Thyroid gland (tissue), 4 donors: Measurements from ENCODE around the gene FAM131C. TPM values are rescaled to one million over a fixed set of nuclear protein-coding genes. Genes with fewer than 3 reads are reported as not detected.
A peak's percentile ranks its signal among the peaks of the same experiment; 100 is the strongest.
"Not testable (repeated sequence)": the region's sequence is repeated elsewhere in the genome, so short reads cannot be mapped to it uniquely, and the experiment has no call there.

Experiments used
- DNase-seq, 2 donors: peaks; one replicate each; pipeline ENCODE4 v3.0.0-alpha.2; 2019
- H3K27ac ChIP-seq, 3 donors: fragments of 200-600 bp; sonication (generic); 1 replicate in 2 of 3; 2 replicates in 1 of 3; pipeline ENCODE4 v1.5.1; 2016 to 2019; ENCODE audit warnings: mild to moderate bottlenecking in 1 of 3, moderate library complexity in 1 of 3
- H3K27me3 ChIP-seq: fragments of 200-600 bp; sonication (generic); one replicate; pipeline ENCODE4 v1.5.1; 2019
- H3K36me3 ChIP-seq, 2 donors: fragments of 200-600 bp; sonication (generic); one replicate each; pipeline ENCODE4 v1.5.1; 2016 to 2019
- H3K4me1 ChIP-seq, 2 donors: fragments of 200-600 bp; sonication (generic); one replicate each; pipeline ENCODE4 v1.5.1; 2017 to 2019
- H3K4me3 ChIP-seq, 3 donors: fragments of 200-600 bp; sonication (generic); replicated peaks in 1 of 3; 1 replicate in 2 of 3; 2 replicates in 1 of 3; pipeline ENCODE4 v1.5.1; 2016; ENCODE audit warnings: mild to moderate bottlenecking in 1 of 3
- H3K9me3 ChIP-seq: fragments of 200-600 bp; sonication (generic); one replicate; pipeline ENCODE4 v1.5.1; 2017
- CTCF ChIP-seq, 6 experiments: fragments of 200-600 bp in 3 of 6; fragments of 450-650 bp in 3 of 6; sonication (generic) in 3 of 6; IDR thresholded peaks; one replicate each; pipeline ENCODE4 v1.5.1; 2016 to 2019; ENCODE audit warnings: antibody characterized with exemption in 6 of 6, mild to moderate bottlenecking in 2 of 6, inconsistent platforms in 1 of 6, moderate library complexity in 1 of 6
- POLR2A ChIP-seq, 2 donors: fragments of 450-650 bp; IDR thresholded peaks; one replicate each; pipeline ENCODE4 v1.6.1; 2017; ENCODE audit warnings: antibody characterized with exemption in 2 of 2, mild to moderate bottlenecking in 2 of 2, moderate library complexity in 1 of 2
- WGBS, 2 donors: methylation state at CpG; one replicate each; pipeline ENCODE4 v1.1.5; 2017; 5-methylcytosine and 5-hydroxymethylcytosine counted together
- intact Hi-C: fragments of 100-400 bp; cut with DNase I; formaldehyde crosslinking; loops from one replicate; pipeline ENCODE4 v1.15.1; 2023
- total RNA-seq, 4 donors: library from RNA; depleted of rRNA; stranded (reverse); fragments of >200 nt; gene quantifications; one replicate each; pipeline ENCODE4 v1.2.3, GENCODE V29; 2016

Gene FAM131C
- total RNA-seq, 4 donors from 2014 or later: 0.42 to 2.7 (median 1.5) TPM

GRCh38 chr1:16043521-16043920, 29.9 kb downstream of the FAM131C start, which contains the start of gene CLCNKB:
Gene CLCNKB, plus strand, starts transcription at chr1:16043782. Its CDS starts 711 bp downstream, at chr1:16044493.
- Histone ChIP-seq H3K27me3 (no peaks in the 10 kb centered on the region), H3K9me3 (no peaks in the 10 kb centered on the region), H3K4me1 (peaks cover 7 to 12% of the 10 kb centered on the region in 2 donors), H3K27ac (peak within 1 kb of the TSS; percentile 52 to 76 (median 56)), H3K36me3 (no peaks in the 10 kb centered on the region), H3K4me3 (no peak within 1 kb of the TSS)
- TF ChIP-seq CTCF (IDR thresholded peaks at IDR 0.05) (no peak), POLR2A (IDR thresholded peaks at IDR 0.05) (no peak)
- intact Hi-C loops: no loop called here
- peak; percentile 86 to 92 for DNase-seq
- 44 to 65% methylated on average over 3 to 5 of the region's 7 CpGs for WGBS, 2 donors

- H3K27me3 ChIP-seq, intact Hi-C loops, H3K9me3 ChIP-seq, H3K4me3 ChIP-seq, DNase-seq, H3K27ac ChIP-seq, H3K36me3 ChIP-seq: not testable (repeated sequence)
- no CpG with 5 or more reads among the region's 9 CpGs for WGBS, 2 donors
- H3K4me1 ChIP-seq: peaks cover 7 to 12% of the 10 kb centered on the region in 2 donors
Measured at GRCh38 chr1:16042654-16043053, 30.8 kb downstream of the FAM131C start.

GRCh38 chr1:16042096-16042495, 31.4 kb downstream of the FAM131C start:
- WGBS, 2 donors: 82 to 94% methylated on average over 7 to 8 of the region's 9 CpGs
- TF ChIP-seq POLR2A (IDR thresholded peaks at IDR 0.05): no peak
- TF ChIP-seq CTCF (IDR thresholded peaks at IDR 0.05): no peak
- H3K27me3 ChIP-seq: no peaks in the 10 kb centered on the region
- H3K9me3 ChIP-seq: no peaks in the 10 kb centered on the region
- intact Hi-C loops: no loop called here
- no peak overlapping the region for H3K4me3 ChIP-seq
- no peak for DNase-seq
- H3K4me1 ChIP-seq: peaks cover 7 to 12% of the 10 kb centered on the region in 2 donors
- H3K27ac ChIP-seq: no peak overlapping the region
- no peaks in the 10 kb centered on the region for H3K36me3 ChIP-seq

GRCh38 chr1:16041200-16041599, 32.3 kb downstream of the FAM131C start:
- TF ChIP-seq CTCF (IDR thresholded peaks at IDR 0.05) (no peak), POLR2A (IDR thresholded peaks at IDR 0.05) (no peak)
- Histone ChIP-seq H3K36me3 (no peaks in the 10 kb centered on the region), H3K27me3 (no peaks in the 10 kb centered on the region), H3K27ac (no peak overlapping the region), H3K4me1 (peaks cover 7 to 12% of the 10 kb centered on the region in 2 donors), H3K4me3 (no peak overlapping the region), H3K9me3 (no peaks in the 10 kb centered on the region)
- intact Hi-C loops: no loop called here
- 45 to 52% methylated on average over 8 of the region's 8 CpGs for WGBS, 2 donors
- DNase-seq: no peak

GRCh38 chr1:16039871-16040270, 33.6 kb downstream of the FAM131C start:
- H3K27me3 ChIP-seq, DNase-seq, H3K9me3 ChIP-seq, H3K4me3 ChIP-seq, H3K36me3 ChIP-seq, intact Hi-C loops, H3K27ac ChIP-seq: not testable (repeated sequence)
- 64 to 78% methylated on average over 4 to 8 of the region's 8 CpGs for WGBS, 2 donors
- H3K4me1 ChIP-seq: peaks cover 7 to 12% of the 10 kb centered on the region in 2 donors

DNA sequence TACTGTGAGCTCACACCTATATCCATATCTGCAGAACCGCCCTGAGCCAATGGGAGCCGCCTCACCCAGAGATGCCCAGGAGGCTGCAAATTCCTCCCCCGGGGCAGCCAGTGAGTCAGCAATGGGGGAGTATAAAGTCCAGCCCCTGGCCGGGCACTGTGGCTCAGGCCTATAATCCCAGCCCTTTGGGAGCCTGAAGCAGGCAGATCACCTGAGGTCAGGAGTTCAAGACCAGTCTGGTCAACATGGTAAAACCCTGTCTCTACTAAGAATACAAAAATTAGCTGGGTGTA, 34.9 kb downstream of the FAM131C start:
- Histone ChIP-seq H3K27ac (no peak overlapping the region), H3K9me3 (no peaks in the 10 kb centered on the region), H3K27me3 (no peaks in the 10 kb centered on the region), H3K4me3 (no peak overlapping the region), H3K36me3 (no peaks in the 10 kb centered on the region), H3K4me1 (peaks cover under 1 to 4% of the 10 kb centered on the region in 2 donors)
- 74 to 84% methylated on average over 3 to 4 of the region's 4 CpGs for WGBS, 2 donors
- TF ChIP-seq POLR2A (IDR thresholded peaks at IDR 0.05): no peak
- TF ChIP-seq CTCF (IDR thresholded peaks at IDR 0.05): no peak
- intact Hi-C loops: no loop called here
- no peak for DNase-seq

GRCh38 chr1:16036461-16036860, 37.0 kb downstream of the FAM131C start:
- WGBS, 2 donors: 90 to 98% methylated on average over 6 to 7 of the region's 11 CpGs
- intact Hi-C loops, H3K9me3 ChIP-seq, DNase-seq, H3K4me1 ChIP-seq, H3K4me3 ChIP-seq, H3K27me3 ChIP-seq, H3K27ac ChIP-seq, H3K36me3 ChIP-seq: not testable (repeated sequence)
